OCI-LY1 (cell line): ENCODE results near the gene SLC44A3.

Source experiments
- H2AFZ ChIP-seq: fragments of 200-600 bp; sonication (generic), shearing (Covaris generic); 2 replicates; pipeline ENCODE4 v1.6.0; 2014; ENCODE audit warnings: antibody characterized with exemption, mild to moderate bottlenecking, low read length
- H3F3A ChIP-seq: fragments of 200-600 bp; sonication (generic), shearing (Covaris generic); 2 replicates; pipeline ENCODE4 v1.6.0; 2014; ENCODE audit warnings: mild to moderate bottlenecking, antibody characterized with exemption, low read length, moderate library complexity; ENCODE audit not compliant: insufficient read depth
- H3K27ac ChIP-seq: fragments of 200-600 bp; sonication (generic); 2 replicates; pipeline ENCODE4 v1.5.1; 2014; ENCODE audit warnings: low read length, mixed run types, mild to moderate bottlenecking, low read depth; ENCODE audit not compliant: poor library complexity, severe bottlenecking
- H3K27me3 ChIP-seq: fragments of 200-600 bp; sonication (generic); 2 replicates; pipeline ENCODE4 v1.6.0; 2014; ENCODE audit warnings: antibody characterized with exemption, mild to moderate bottlenecking, low read length, moderate library complexity; ENCODE audit not compliant: insufficient read depth
- H3K36me3 ChIP-seq: fragments of 200-600 bp; sonication (generic); 2 replicates; pipeline ENCODE4 v1.6.1; 2014; ENCODE audit warnings: mild to moderate bottlenecking, antibody characterized with exemption, low read length, moderate library complexity, mixed read lengths; ENCODE audit not compliant: insufficient read depth
- H3K4me1 ChIP-seq: fragments of 200-600 bp; sonication (generic); 2 replicates; pipeline ENCODE4 v1.5.1; 2014; ENCODE audit warnings: mild to moderate bottlenecking, low read length, moderate library complexity; ENCODE audit not compliant: insufficient read depth, severe bottlenecking
- H3K4me2 ChIP-seq: fragments of 200-600 bp; sonication (generic), shearing (Covaris generic); 2 replicates; pipeline ENCODE4 v1.6.1; 2014; ENCODE audit warnings: low read length
- H3K4me3 ChIP-seq: fragments of 200-600 bp; sonication (generic); 2 replicates; pipeline ENCODE4 v1.5.1; 2014; ENCODE audit warnings: low read length, low read depth, mild to moderate bottlenecking, mixed read lengths; ENCODE audit not compliant: poor library complexity, severe bottlenecking
- H3K79me2 ChIP-seq: fragments of 200-600 bp; shearing (Covaris generic); 2 replicates; pipeline ENCODE4 v1.6.1; 2016; ENCODE audit warnings: mixed run types, low read length, mixed read lengths; ENCODE audit not compliant: insufficient read depth
- H3K9ac ChIP-seq: fragments of 200-600 bp; sonication (generic), shearing (Covaris generic); 2 replicates; pipeline ENCODE4 v1.6.1; 2014; ENCODE audit warnings: mild to moderate bottlenecking, low read length, mixed read lengths
- H3K9me2 ChIP-seq: fragments of 200-600 bp; sonication (generic), shearing (Covaris generic); 2 replicates; pipeline ENCODE4 v1.6.1; 2014; ENCODE audit warnings: low read depth, mild to moderate bottlenecking, low read length, mixed read lengths
- H3K9me3 ChIP-seq: fragments of 200-600 bp; shearing (Covaris generic); 2 replicates; pipeline ENCODE4 v1.6.1; 2014; ENCODE audit warnings: low read length, mixed read lengths
- H4K20me1 ChIP-seq: fragments of 200-600 bp; sonication (generic), shearing (Covaris generic); 2 replicates; pipeline ENCODE4 v1.6.0; 2016; ENCODE audit warnings: mild to moderate bottlenecking, low read length; ENCODE audit not compliant: insufficient read depth
- EZH2 ChIP-seq: fragments of 200-600 bp; sonication (generic), shearing (Covaris generic); IDR thresholded peaks from 2 replicates; pipeline ENCODE4 v1.8.0; 2017; ENCODE audit warnings: borderline replicate concordance, mixed run types, mild to moderate bottlenecking, antibody characterized with exemption, low read length, moderate library complexity, mixed read lengths
- TF ChIP-seq, protein P1 (sequence below): fragments of 200-600 bp; sonication (generic), shearing (Covaris generic); IDR thresholded peaks from 2 replicates; pipeline ENCODE4 v1.5.1; 2017; ENCODE audit warnings: mild to moderate bottlenecking, antibody characterized with exemption, low read length, moderate library complexity, mixed read lengths

SLC44A3 gene

GRCh38 chr1:94912263-94913184 is 92.4 kb downstream of the SLC44A3 start:
- H3K36me3 ChIP-seq: no peaks in the 10 kb centered on the region
- no peak overlapping the region for H2AFZ ChIP-seq
- no peak overlapping the region for H3K4me3 ChIP-seq
- TF ChIP-seq EZH2: no peak
- TF ChIP-seq, protein P1, sequence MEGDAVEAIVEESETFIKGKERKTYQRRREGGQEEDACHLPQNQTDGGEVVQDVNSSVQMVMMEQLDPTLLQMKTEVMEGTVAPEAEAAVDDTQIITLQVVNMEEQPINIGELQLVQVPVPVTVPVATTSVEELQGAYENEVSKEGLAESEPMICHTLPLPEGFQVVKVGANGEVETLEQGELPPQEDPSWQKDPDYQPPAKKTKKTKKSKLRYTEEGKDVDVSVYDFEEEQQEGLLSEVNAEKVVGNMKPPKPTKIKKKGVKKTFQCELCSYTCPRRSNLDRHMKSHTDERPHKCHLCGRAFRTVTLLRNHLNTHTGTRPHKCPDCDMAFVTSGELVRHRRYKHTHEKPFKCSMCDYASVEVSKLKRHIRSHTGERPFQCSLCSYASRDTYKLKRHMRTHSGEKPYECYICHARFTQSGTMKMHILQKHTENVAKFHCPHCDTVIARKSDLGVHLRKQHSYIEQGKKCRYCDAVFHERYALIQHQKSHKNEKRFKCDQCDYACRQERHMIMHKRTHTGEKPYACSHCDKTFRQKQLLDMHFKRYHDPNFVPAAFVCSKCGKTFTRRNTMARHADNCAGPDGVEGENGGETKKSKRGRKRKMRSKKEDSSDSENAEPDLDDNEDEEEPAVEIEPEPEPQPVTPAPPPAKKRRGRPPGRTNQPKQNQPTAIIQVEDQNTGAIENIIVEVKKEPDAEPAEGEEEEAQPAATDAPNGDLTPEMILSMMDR: no peak
- H3K4me2 ChIP-seq: no peak overlapping the region
- H3K9me3 ChIP-seq: no peaks in the 10 kb centered on the region
- H3K9ac ChIP-seq: no peak overlapping the region
- H3K27ac ChIP-seq: no peak overlapping the region
- no peaks in the 10 kb centered on the region for H3K4me1 ChIP-seq
- no peaks in the 10 kb centered on the region for H3K79me2 ChIP-seq
- H3K27me3 ChIP-seq: no peaks in the 10 kb centered on the region
- no peaks in the 10 kb centered on the region for H3F3A ChIP-seq
- no peaks in the 10 kb centered on the region for H3K9me2 ChIP-seq
- no peaks in the 10 kb centered on the region for H4K20me1 ChIP-seq

- no peaks in the 10 kb centered on the region for H3K27me3 ChIP-seq
- TF ChIP-seq, protein P1: no peak
- no peak for TF ChIP-seq EZH2
- no peak overlapping the region for H3K4me3 ChIP-seq
- H3K9ac ChIP-seq: no peak overlapping the region
- H2AFZ ChIP-seq: no peak overlapping the region
- no peaks in the 10 kb centered on the region for H4K20me1 ChIP-seq
- H3F3A ChIP-seq: no peaks in the 10 kb centered on the region
- H3K79me2 ChIP-seq: no peaks in the 10 kb centered on the region
- no peaks in the 10 kb centered on the region for H3K9me2 ChIP-seq
- H3K36me3 ChIP-seq: no peaks in the 10 kb centered on the region
- H3K27ac ChIP-seq: no peak overlapping the region
- H3K9me3 ChIP-seq: no peaks in the 10 kb centered on the region
- H3K4me2 ChIP-seq: no peak overlapping the region
- no peaks in the 10 kb centered on the region for H3K4me1 ChIP-seq
These were observed 97.1 kb downstream of the SLC44A3 start for GRCh38 chr1:94917251-94917650.

- Histone ChIP-seq H3K27ac (no peak overlapping the region), H3K79me2 (no peaks in the 10 kb centered on the region), H3K36me3 (no peaks in the 10 kb centered on the region), H3F3A (no peaks in the 10 kb centered on the region), H3K9me2 (no peaks in the 10 kb centered on the region), H3K9ac (no peak overlapping the region), H2AFZ (no peak overlapping the region), H3K4me3 (no peak overlapping the region), H3K9me3 (no peaks in the 10 kb centered on the region), H4K20me1 (no peaks in the 10 kb centered on the region), H3K4me1 (no peaks in the 10 kb centered on the region), H3K27me3 (no peaks in the 10 kb centered on the region), H3K4me2 (no peak overlapping the region)
- no peak for TF ChIP-seq EZH2
- TF ChIP-seq, protein P1: no peak
These were observed 99.3 kb downstream of the SLC44A3 start for GRCh38 chr1:94919241-94920030.
